IPS DF 19.7 (cell line): Measurements from ENCODE around the gene KPNA5.
"Not testable (repeated sequence)": the region's sequence is repeated elsewhere in the genome, so short reads cannot be mapped to it uniquely, and the experiment has no call there.

ENCODE experiments used
- DNase-seq: peaks from one replicate; pipeline ENCODE4 v3.0.0-alpha.2; 2013; ENCODE audit warnings: low read depth, low spot score

The KPNA5 gene

GRCh38 chr6:116680880-116681672 lies at the start of gene KPNA5:
Gene KPNA5, plus strand, starts transcription at chr6:116681211. Its CDS starts 124 bp downstream, at chr6:116681335.
- DNase-seq, result peak; percentile 60

GRCh38 chr6:116631379-116631990 lies 49.5 kb upstream of the KPNA5 start:
- no peak for DNase-seq

GRCh38 chr6:116633685-116634084 lies 47.3 kb upstream of the KPNA5 start:
- no peak for DNase-seq

DNA sequence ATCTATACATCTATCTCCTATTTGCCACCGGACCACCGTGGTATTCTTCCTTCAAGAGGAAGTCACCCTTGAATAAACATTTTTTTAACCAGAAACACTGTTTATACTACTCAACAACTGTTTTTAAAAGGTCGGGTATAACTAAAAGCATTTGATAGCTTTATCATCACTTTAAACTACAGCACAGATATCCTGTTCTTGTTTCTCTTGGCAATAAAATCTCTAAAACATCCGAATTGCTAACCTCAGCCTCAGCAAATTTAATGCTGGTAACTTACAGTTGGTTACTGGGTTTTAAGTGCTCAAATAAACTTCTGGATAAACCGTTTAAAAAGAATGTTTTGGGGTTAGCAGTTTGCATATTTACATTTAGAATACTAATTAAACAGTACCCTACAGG lies 32.9 kb upstream of the KPNA5 start:
- no peak for DNase-seq

GRCh38 chr6:116649129-116649528 lies 31.9 kb upstream of the KPNA5 start:
- no peak for DNase-seq

DNA sequence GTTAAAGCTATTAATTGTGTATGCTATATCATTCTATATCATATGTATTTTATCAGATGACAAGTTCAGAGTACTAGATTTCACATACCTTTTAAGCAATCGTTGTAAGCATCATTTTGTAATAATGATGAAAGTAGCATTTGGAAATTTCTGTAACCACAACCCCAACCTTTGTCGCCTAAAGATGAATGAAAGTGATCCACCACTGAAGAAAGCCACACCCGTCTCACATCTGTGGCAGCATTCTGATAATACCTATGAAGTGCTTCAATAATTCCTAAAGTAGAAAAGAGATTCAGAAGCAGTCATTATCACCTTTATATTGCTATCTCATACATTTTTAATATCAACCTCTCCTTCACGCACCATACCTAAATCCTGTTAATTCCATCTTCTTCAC lies 29.1 kb upstream of the KPNA5 start:
- no peak for DNase-seq

DNA sequence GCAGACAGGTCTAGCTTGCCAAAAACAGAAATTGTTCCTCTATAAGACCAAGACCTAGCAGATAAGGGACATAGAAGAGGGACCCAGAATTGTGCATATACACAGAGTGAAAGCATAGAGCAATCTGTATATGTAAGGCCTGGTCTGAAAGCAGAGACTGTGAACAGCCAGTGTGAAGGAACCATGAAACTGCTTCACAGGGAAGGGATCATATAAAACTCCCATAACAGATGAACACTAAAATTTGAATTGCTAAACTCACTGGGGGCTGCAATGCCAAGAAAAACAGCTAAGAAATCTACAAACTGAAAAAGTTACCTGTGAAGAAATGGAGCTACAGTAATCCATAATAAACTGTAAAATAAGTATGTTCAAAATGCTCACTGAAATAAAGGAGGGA lies 19.4 kb upstream of the KPNA5 start:
- no peak for DNase-seq

DNA sequence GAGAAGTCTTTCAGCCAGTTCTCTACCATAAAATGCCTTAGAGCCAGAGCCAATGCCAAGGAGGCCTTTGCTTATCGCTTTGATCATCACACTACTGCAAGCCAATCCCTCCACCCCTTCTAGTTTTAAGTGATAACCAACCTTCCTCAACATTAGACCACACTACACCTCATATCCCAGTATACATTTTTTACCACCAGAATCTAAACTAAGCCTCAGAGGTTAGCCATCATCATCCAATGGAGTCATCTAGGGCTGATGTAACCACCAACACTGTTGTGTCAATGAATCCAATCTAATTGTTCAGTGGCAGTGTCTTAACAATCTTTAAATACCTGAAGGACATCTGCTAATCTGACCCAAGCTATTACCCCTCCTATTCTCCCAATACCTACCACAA lies 18.8 kb upstream of the KPNA5 start:
- no peak for DNase-seq

- no peak for DNase-seq
Measured at GRCh38 chr6:116663308-116663707, 17.7 kb upstream of the KPNA5 start.

DNA sequence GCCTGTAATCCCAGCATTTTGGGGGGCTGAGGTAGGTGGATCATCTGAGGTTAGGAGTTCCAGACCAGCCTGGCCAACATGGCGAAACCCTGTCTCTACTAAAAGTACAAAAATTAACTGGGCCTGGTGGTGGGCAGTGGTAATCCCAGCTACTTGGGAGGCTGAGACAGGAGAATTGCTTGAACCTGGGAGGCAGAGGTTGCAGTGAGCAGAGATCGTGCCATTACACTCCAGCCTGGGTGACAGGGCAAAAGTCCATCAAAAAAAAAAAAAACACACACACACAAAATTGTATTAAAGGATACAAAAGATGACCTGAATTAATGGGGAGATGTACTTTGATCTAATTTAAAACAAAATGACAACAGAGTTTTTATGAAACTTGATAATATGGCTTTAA lies 16.8 kb upstream of the KPNA5 start:
- not testable (repeated sequence) for DNase-seq

DNA sequence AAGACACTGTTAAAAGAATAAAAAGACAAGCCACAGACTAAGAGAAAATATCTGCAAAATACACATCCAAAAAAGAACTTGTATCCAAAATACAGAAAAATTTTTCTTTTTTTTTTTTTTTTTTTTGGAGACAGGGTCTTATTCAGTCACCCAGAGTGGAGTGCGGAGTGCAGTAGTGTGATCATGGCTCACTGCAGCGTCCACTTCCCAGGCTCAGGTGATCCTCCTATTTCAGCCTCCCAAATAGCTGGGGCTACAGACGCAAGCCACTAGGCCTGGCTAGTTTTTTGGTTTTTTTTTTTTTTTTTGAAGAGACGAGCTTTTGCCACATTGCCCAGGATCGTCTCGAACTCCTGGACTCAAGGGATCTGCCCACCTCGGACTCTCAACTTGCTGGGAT lies 15.5 kb upstream of the KPNA5 start:
- no peak for DNase-seq

DNA sequence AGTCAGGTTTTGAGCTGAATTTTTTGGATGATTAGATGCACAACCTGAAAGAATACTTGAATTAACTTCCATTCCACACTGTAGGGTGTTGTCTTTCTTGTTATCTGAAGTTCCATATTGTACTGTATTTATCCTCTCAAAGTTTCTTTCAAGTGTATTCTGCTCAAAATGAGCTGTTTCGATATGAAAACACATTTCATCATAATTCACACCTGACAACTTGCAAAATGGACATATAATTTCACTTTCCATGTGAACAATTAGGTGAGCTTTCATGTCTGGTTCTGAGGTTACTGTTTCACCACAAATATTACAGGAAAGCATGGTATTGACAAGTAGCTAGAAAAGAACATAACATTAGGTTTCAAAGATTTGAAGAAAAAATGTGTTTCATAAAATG lies 14.1 kb upstream of the KPNA5 start:
- DNase-seq, result no peak

- no peak for DNase-seq
Measured at GRCh38 chr6:116667623-116668022, 13.4 kb upstream of the KPNA5 start.

DNA sequence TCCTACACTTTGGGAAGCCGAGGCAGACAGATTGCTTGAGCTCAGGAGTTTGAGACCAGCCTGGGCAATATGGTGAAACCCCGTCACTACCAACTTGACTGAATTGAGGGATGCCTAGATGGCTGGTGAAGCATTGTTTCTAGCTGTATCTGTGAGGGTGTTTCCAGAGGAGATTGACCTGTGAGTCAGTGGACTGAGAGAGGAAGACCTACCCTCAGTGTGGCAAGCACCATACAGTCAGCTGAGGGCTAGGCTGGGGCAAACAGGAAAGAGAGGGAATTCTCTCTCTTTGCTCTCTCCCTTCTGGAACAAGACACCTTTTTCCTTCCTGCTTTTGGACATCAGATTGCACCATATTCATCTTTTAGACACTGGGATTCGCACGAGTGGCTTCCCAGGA lies 8.7 kb upstream of the KPNA5 start:
- DNase-seq, result no peak

GRCh38 chr6:116676021-116676420 lies 5.0 kb upstream of the KPNA5 start:
- no peak for DNase-seq

DNA sequence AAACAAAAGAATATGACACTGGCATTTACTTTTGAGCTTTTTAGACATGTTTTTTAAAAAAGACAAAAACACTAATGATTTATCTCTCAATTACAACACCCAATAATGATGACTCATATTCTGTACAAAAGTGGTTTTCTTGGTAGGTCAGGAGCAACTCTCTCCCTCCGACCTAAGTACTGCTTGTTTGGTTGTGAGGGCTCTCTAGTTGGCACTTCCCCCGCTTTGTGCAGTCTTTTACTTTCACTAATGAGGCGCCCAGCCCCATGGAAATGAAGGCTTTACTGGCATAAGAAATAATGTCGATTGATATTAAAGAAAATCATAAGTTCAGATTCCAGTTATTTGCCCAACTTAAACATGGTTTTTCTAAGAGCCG lies 1.3 kb downstream of the KPNA5 start:
- no peak for DNase-seq

DNA sequence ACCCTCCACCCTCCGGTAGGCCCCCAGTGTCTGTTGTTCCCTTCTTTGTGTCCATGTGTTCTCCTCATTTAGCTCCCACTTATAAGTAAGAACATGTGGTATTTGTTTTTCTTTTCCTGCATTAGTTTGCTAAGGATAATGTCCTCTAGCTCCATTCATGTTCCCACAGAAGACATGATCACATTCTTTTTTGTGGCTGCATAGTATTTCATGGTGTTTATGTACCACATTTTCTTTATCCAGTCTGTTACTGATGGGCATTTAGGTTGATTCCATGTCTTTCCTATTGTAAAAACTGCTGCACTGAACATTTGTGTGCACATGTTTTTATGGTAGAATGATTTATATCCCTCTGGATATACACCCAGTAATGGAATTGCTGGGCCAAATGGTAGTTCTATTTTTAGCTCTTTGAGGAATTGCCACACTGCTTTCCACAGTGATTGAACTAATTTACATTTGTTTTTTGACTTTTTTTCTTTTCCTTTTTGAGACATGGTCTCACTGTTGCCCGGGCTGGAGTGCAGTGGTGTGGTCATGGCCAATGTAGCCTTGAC lies 4.5 kb downstream of the KPNA5 start:
- no peak for DNase-seq

- DNase-seq, result not testable (repeated sequence)
Measured at GRCh38 chr6:116686475-116687101, 5.6 kb downstream of the KPNA5 start.

GRCh38 chr6:116691154-116691553 lies 10.1 kb downstream of the KPNA5 start:
- no peak for DNase-seq

- not testable (repeated sequence) for DNase-seq
Measured at GRCh38 chr6:116692873-116693272, 11.9 kb downstream of the KPNA5 start.

DNA sequence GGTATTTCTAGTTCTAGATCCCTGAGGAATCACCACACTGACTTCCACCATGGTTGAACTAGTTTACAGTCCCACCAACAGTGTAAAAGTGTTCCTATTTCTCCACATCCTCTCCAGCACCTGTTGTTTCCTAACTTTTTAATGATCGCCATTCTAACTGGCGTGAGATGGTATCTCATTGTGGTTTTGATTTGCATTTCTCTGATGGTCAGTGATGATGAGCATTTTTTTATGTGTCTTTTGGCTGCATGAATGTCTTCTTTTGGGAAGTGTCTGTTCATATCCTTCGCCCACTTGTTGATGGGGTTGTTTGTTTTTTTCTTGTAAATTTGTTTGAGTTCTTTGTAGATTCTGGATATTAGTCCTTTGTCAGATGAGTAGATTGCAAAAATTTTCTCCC lies 12.3 kb downstream of the KPNA5 start:
- not testable (repeated sequence) for DNase-seq

DNA sequence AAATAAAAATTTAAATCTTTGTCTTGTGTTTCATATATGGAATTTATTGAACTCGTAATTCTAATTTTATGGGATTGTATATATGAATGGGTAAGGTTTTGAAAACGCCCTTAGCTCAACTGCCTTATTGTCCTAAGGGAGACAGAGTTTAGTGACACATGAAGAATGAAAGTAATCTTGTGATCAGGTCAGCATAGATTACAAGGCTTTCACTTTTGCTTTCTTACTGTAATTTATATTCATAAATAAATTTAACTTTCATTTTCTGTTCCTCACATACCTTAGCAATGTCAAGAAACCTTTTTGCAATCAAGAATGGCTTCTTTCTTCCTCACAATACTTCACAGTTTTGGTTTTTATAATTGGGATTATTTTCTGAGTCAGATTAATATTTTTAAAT lies 14.4 kb downstream of the KPNA5 start:
- no peak for DNase-seq

DNA sequence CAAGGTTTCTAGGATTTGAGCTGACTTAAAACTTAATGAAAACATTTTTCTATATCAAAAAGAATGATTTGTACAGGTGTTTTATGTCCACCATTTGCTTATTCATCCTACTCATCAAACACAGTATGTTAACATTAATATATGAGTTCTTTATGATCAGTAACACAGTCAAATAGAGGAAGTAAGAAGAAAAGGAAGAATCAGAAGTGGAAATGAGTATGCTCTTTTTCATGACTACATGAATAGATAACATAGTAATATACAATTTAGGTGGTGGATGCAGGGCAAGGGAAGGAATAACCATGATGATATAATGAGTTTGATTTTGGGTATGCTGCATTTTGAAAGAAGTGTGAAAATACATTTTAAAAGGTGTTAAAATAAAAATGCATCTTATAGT lies 16.5 kb downstream of the KPNA5 start:
- no peak for DNase-seq
